ENCODE results near the gene ITGB6.
A peak's percentile ranks its signal among the peaks of the same experiment; 100 is the strongest.
"Not testable (repeated sequence)": the region's sequence is repeated elsewhere in the genome, so short reads cannot be mapped to it uniquely, and the experiment has no call there.

Gene ITGB6

DNA sequence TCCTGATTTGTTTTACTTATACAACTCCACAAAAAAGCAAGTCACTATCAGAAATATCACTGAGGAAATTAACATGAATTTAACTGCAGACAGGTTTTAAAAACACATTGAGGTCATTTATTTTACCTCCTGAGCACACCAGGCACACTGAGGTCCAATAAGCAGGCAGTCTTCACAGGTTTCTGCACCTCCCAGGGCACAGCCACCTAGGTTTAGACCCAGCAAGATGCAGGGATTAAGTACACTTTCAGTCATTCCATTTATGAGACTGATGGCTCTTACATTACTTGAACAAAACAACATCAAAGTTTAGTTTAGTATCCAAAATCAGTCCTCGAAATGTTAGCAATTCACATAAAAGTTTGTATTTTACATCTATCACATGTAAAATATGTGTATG, 1.0 kb downstream of the ITGB6 start:
- Histone ChIP-seq H3K36me3 (ENCODE audit: control insufficient read depth, insufficient read depth, low read length) (no peaks in the 10 kb centered on the region), H3K79me2 (no peaks in the 10 kb centered on the region), H3K9ac (no peak overlapping the region), H3K4me2 (ENCODE audit: low read length) (peak overlapping the region; percentile 74), H2AFZ (no peak overlapping the region), H3K27ac (peak overlapping the region; percentile 80), H3K4me3 (ENCODE audit: low read depth, low read length) (peak overlapping the region; percentile 74), H3K27me3 (ENCODE audit: control insufficient read depth, insufficient read depth, low read length) (no peaks in the 10 kb centered on the region), H3K4me1 (peaks cover 37% of the 10 kb centered on the region), H3K9me3 (ENCODE audit: control insufficient read depth, low read length) (no peaks in the 10 kb centered on the region)
- TF ChIP-seq, protein P1, sequence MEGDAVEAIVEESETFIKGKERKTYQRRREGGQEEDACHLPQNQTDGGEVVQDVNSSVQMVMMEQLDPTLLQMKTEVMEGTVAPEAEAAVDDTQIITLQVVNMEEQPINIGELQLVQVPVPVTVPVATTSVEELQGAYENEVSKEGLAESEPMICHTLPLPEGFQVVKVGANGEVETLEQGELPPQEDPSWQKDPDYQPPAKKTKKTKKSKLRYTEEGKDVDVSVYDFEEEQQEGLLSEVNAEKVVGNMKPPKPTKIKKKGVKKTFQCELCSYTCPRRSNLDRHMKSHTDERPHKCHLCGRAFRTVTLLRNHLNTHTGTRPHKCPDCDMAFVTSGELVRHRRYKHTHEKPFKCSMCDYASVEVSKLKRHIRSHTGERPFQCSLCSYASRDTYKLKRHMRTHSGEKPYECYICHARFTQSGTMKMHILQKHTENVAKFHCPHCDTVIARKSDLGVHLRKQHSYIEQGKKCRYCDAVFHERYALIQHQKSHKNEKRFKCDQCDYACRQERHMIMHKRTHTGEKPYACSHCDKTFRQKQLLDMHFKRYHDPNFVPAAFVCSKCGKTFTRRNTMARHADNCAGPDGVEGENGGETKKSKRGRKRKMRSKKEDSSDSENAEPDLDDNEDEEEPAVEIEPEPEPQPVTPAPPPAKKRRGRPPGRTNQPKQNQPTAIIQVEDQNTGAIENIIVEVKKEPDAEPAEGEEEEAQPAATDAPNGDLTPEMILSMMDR (IDR thresholded peaks at IDR 0.05) = no peak

DNA sequence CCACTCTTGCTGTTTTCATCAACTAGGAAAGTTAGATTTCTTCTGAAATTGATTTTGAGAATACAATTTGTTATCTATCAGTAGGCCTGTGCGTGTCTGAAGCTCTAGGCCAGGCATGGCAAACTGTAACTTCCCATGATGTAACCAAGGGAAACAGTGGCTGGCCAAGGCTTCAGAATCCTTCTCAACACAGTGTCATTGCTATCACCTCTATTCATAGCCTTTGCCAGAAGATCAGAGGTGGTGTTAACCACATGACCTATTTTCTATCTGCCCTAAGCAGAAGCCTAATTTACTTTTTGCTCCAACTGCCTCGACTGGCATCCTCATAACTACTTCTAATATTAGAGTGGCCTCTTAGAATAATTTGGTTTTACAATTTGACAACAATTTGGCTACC, 2.5 kb downstream of the ITGB6 start:
- no peaks in the 10 kb centered on the region for H3K79me2 ChIP-seq
- H3K27ac ChIP-seq = peak overlapping the region; percentile 80

DNA sequence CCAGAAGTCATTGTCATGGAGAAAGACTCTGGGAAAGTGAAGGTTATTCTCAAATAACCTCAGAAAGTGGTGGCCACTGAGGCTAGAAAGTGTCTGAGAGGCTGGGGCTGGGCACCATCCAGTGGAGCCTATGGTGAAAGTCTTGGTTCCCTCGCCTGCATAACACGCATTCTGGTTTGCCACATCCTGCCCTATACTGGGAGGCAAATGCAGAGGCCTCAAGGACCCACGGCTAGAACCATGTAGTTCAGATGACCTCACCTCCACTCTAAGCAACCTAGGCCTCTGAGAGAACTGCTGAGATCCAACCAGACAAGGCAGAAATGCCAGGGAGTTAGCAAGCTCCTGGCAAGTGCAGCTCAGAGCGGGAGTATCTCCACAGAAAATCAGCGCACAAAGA, 5.1 kb downstream of the ITGB6 start:
- Histone ChIP-seq H3K9ac (no peak overlapping the region), H3K4me3 (ENCODE audit: low read depth, low read length) (no peak overlapping the region), H3K79me2 (no peaks in the 10 kb centered on the region), H3K9me3 (ENCODE audit: control insufficient read depth, low read length) (no peaks in the 10 kb centered on the region), H3K27ac (peak overlapping the region; percentile 58), H3K4me1 (peaks cover 22% of the 10 kb centered on the region), H3K27me3 (ENCODE audit: control insufficient read depth, insufficient read depth, low read length) (no peaks in the 10 kb centered on the region), H3K36me3 (ENCODE audit: control insufficient read depth, insufficient read depth, low read length) (no peaks in the 10 kb centered on the region), H2AFZ (peak overlapping the region; percentile 54), H3K4me2 (ENCODE audit: low read length) (no peak overlapping the region)
- TF ChIP-seq, protein P1 (IDR thresholded peaks at IDR 0.05) = no peak

More for the DNA sequence above, 2.5 kb downstream of the ITGB6 start:
- no peaks in the 10 kb centered on the region for H3K27me3 ChIP-seq (ENCODE audit: control insufficient read depth, insufficient read depth, low read length)
- no peak overlapping the region for H3K4me2 ChIP-seq (ENCODE audit: low read length)
- H3K4me1 ChIP-seq = peaks cover 37% of the 10 kb centered on the region
- TF ChIP-seq, protein P1 (IDR thresholded peaks at IDR 0.05) = no peak
- no peak overlapping the region for H2AFZ ChIP-seq
- no peak overlapping the region for H3K4me3 ChIP-seq (ENCODE audit: low read depth, low read length)
- H3K9ac ChIP-seq = no peak overlapping the region
- no peaks in the 10 kb centered on the region for H3K36me3 ChIP-seq (ENCODE audit: control insufficient read depth, insufficient read depth, low read length)
- no peaks in the 10 kb centered on the region for H3K9me3 ChIP-seq (ENCODE audit: control insufficient read depth, low read length)

DNA sequence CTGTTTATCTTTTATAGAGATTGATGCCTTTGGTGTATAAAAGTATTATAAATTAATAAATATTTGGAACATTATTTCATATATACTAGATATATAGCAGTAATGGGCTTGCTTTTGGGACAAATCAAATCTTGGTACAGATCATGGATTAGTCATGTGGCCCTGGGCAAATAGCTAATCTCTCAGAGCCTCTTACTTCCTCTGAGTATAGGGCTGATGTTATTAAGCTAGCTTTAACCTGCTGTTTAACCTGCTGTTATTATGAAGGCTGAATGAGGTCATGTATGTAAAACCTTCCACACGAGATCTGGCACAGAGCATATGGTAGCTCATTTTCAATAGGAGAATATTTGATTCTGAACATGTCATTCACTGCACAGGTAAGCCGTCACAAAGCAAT, 5.7 kb downstream of the ITGB6 start:
- TF ChIP-seq, protein P1 (IDR thresholded peaks at IDR 0.05) = no peak
- H3K9me3 ChIP-seq (ENCODE audit: control insufficient read depth, low read length) = no peaks in the 10 kb centered on the region
- no peaks in the 10 kb centered on the region for H3K79me2 ChIP-seq
- H3K4me1 ChIP-seq = peaks cover 22% of the 10 kb centered on the region
- H3K4me2 ChIP-seq (ENCODE audit: low read length) = no peak overlapping the region
- no peak overlapping the region for H3K4me3 ChIP-seq (ENCODE audit: low read depth, low read length)
- no peak overlapping the region for H2AFZ ChIP-seq
- no peaks in the 10 kb centered on the region for H3K27me3 ChIP-seq (ENCODE audit: control insufficient read depth, insufficient read depth, low read length)
- no peak overlapping the region for H3K27ac ChIP-seq
- no peak overlapping the region for H3K9ac ChIP-seq
- H3K36me3 ChIP-seq (ENCODE audit: control insufficient read depth, insufficient read depth, low read length) = no peaks in the 10 kb centered on the region

DNA sequence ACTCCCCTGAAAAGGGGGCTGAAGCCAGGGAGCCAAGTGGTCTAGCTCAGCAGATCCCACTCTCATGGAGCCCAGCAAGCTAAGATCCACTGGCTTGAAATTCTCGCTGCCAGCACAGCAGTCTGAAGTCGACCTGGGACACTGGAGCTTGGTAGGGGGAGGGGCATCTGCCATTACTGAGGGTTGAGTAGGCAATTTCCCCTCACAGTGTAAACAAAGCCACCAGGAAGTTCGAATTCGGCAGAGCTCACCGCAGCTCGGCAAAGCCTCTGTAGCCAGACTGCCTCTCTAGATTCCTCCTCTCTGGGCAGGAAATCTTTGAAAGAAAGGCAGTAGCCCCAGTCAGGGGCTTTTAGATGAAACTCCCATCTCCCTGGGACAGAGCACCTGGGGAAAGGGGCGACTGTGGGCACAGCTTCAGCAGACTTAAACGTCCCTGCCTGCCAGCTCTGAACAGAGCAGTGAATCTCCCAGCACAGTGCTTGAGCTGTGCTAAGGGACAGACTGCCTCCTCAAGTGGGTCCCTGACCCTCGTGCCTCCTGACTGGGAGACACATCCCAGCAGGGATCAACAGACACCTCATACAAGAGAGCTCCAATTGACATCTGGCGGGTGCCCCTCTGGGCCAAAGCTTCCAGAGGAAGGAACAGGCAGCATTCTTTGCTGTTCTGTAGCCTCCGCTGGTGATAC, 18.8 kb downstream of the ITGB6 start:
- not testable (repeated sequence) for H3K9me3 ChIP-seq (ENCODE audit: control insufficient read depth, low read length); H3K79me2 ChIP-seq; H3K36me3 ChIP-seq (ENCODE audit: control insufficient read depth, insufficient read depth, low read length); H3K4me1 ChIP-seq; H3K27me3 ChIP-seq (ENCODE audit: control insufficient read depth, insufficient read depth, low read length); H3K4me3 ChIP-seq (ENCODE audit: low read depth, low read length); H3K9ac ChIP-seq
- H3K4me2 ChIP-seq (ENCODE audit: low read length) = peak overlapping the region; percentile 22
- peak overlapping the region; percentile 88 for H2AFZ ChIP-seq
- H3K27ac ChIP-seq = peak overlapping the region; percentile 9

DNA sequence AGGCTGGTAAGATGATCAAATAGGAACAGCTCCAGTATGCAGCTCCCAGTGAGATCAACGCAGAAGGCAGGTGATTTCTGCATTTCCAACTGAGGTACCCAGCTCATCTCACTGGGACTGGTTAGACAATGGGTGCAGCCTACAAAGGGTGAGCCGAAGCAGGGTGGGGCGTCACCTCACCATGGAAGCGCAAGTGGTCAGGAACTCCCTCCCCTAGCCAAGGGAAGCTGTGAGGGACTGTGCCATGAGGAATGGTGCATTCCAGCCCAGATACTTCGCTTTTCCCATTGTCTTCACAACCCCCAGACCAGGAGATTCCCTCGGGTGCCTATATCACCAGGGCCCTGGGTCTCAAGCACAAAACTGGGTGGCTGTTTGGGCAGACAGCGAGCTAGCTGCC, 19.4 kb downstream of the ITGB6 start:
- H3K36me3 ChIP-seq (ENCODE audit: control insufficient read depth, insufficient read depth, low read length); H3K4me2 ChIP-seq (ENCODE audit: low read length); H3K27me3 ChIP-seq (ENCODE audit: control insufficient read depth, insufficient read depth, low read length); H3K9ac ChIP-seq; H3K4me1 ChIP-seq; H3K4me3 ChIP-seq (ENCODE audit: low read depth, low read length); H3K27ac ChIP-seq; H3K79me2 ChIP-seq; H3K9me3 ChIP-seq (ENCODE audit: control insufficient read depth, low read length): not testable (repeated sequence)
- peak overlapping the region; percentile 88 for H2AFZ ChIP-seq

Data from parathyroid adenoma (tissue), 2 donors.